MCF 10A (cell line): ENCODE data around the gene LRRK1. TPM values are rescaled to one million over a fixed set of nuclear protein-coding genes. Genes with fewer than 3 reads are reported as not detected.

ENCODE experiments used
- BruUV-seq: library from RNA; stranded (reverse); fragments of 400-500 nt; replicated peaks from 2 replicates; lab custom pipeline; 2021; lab: Mats Ljungman, UMichigan
- CTCF ChIA-PET: fragments of 300-600 bp; sonication (Branson Sonifier 250); formaldehyde crosslinking; extraction: SDS; loops from one replicate; lab custom pipeline; 2021; ENCODE audit warnings: antibody characterized with exemption, inconsistent platforms; lab: Yijun Ruan, JAX
- POLR2A ChIA-PET: fragments of 300-600, 350-650 bp; sonication (Branson Sonifier 250); formaldehyde crosslinking; extraction: SDS; loops from one replicate; lab custom pipeline; 2020; ENCODE audit warnings: antibody characterized with exemption, inconsistent platforms; lab: Yijun Ruan, JAX
- DNase-seq: peaks from one replicate; pipeline ENCODE4 v3.0.0-alpha.2; 2018; ENCODE audit not compliant: unreplicated experiment
- H3K27ac Mint-ChIP-seq: one replicate; pipeline ENCODE4 v1.8.0; 2022; ENCODE audit warnings: mild to moderate bottlenecking, low read depth, mixed read lengths; ENCODE audit not compliant: unreplicated experiment
- H3K27me3 Mint-ChIP-seq: one replicate; pipeline ENCODE4 v1.8.0; 2022; ENCODE audit warnings: mixed read lengths; ENCODE audit not compliant: insufficient read depth, unreplicated experiment
- H3K36me3 Mint-ChIP-seq: one replicate; pipeline ENCODE4 v1.8.0; 2022; ENCODE audit warnings: mild to moderate bottlenecking, moderate library complexity, mixed read lengths; ENCODE audit not compliant: insufficient read depth, unreplicated experiment
- H3K4me1 Mint-ChIP-seq: one replicate; pipeline ENCODE4 v1.8.0; 2022; ENCODE audit warnings: mixed read lengths; ENCODE audit not compliant: insufficient read depth, unreplicated experiment
- H3K4me3 Mint-ChIP-seq: one replicate; pipeline ENCODE4 v1.8.0; 2022; ENCODE audit warnings: mild to moderate bottlenecking, moderate library complexity, mixed read lengths; ENCODE audit not compliant: unreplicated experiment
- H3K9me3 Mint-ChIP-seq: one replicate; pipeline ENCODE4 v1.8.0; 2022; ENCODE audit warnings: mixed read lengths; ENCODE audit not compliant: unreplicated experiment
- CTCF ChIP-seq: fragments of 200-600 bp; IDR thresholded peaks from one replicate; pipeline ENCODE4 v1.8.0; 2022; ENCODE audit warnings: antibody characterized with exemption, mild to moderate bottlenecking; ENCODE audit not compliant: unreplicated experiment
- intact Hi-C: fragments of 100-400 bp; cut with micrococcal nuclease; formaldehyde crosslinking; loops from 2 replicates; pipeline ENCODE4 v1.14.1; 2022
- total RNA-seq: library from RNA; stranded (reverse); gene quantifications from 2 replicates; pipeline ENCODE4 v1.2.3, GENCODE V29; 2022

LRRK1 gene
- total RNA-seq, 1 experiment from 2014 or later, result 15.4 TPM

- BruUV-seq, result no TSS peak
- Mint-ChIP-seq H3K27ac (peak overlapping the region; percentile 69), H3K27me3 (no peaks in the 10 kb centered on the region), H3K4me3 (peak overlapping the region; percentile 73), H3K4me1 (peaks cover 19% of the 10 kb centered on the region), H3K9me3 (no peaks in the 10 kb centered on the region), H3K36me3 (peaks cover 4% of the 10 kb centered on the region)
- intact Hi-C loops, result loop anchor here (5.0 kb wide), 3 partner anchors 42 to 338 kb away; partner anchors contain the start of gene ALDH1A3
- ChIA-PET POLR2A (interaction anchor here (0.5 to 2.7 kb wide), 5 partner anchors 197 to 348 kb away, joined by 3 to 12 read pairs (median 4); partner anchors contain the start of genes ASB7 and LINS1), CTCF (interaction anchor here (0.8 to 7.2 kb wide), 5 partner anchors 10 to 210 kb away, joined by 3 to 98 read pairs (median 4); no protein-coding TSS in a partner anchor)
- peak; percentile 45 for DNase-seq
- no peak for TF ChIP-seq CTCF
These were observed 586 bp downstream of the LRRK1 start for GRCh38 chr15:100919481-100920405.

GRCh38 chr15:100920516-100921135 is 1.5 kb downstream of the LRRK1 start:
- ChIA-PET CTCF (interaction anchor here (0.6 to 7.2 kb wide), 8 partner anchors 9 to 569 kb away, joined by 3 to 98 read pairs (median 3); no protein-coding TSS in a partner anchor), POLR2A (interaction anchor here (0.5 to 2.7 kb wide), 3 partner anchors 198 to 329 kb away, joined by 3 to 12 read pairs (median 3); partner anchors contain the start of genes ASB7 and LINS1)
- TF ChIP-seq CTCF, result no peak
- no peaks in the 10 kb centered on the region for H3K27me3 Mint-ChIP-seq
- peaks cover 19% of the 10 kb centered on the region for H3K4me1 Mint-ChIP-seq
- H3K27ac Mint-ChIP-seq, result no peak overlapping the region
- H3K4me3 Mint-ChIP-seq, result peak overlapping the region; percentile 73
- intact Hi-C loops, result no loop called here
- H3K9me3 Mint-ChIP-seq, result no peaks in the 10 kb centered on the region
- H3K36me3 Mint-ChIP-seq, result peaks cover 10% of the 10 kb centered on the region
- DNase-seq, result no peak
- TSS peak; percentile 33 for BruUV-seq

- POLR2A ChIA-PET, result no interaction called here
- Mint-ChIP-seq H3K4me3 (no peak overlapping the region), H3K27me3 (no peaks in the 10 kb centered on the region), H3K9me3 (no peaks in the 10 kb centered on the region), H3K4me1 (peaks cover 19% of the 10 kb centered on the region), H3K36me3 (peaks cover 17% of the 10 kb centered on the region), H3K27ac (peak overlapping the region; percentile 44)
- CTCF ChIA-PET, result interaction anchor here (0.5 to 1.0 kb wide), 3 partner anchors 12 to 87 kb away, joined by 3 to 4 read pairs (median 4); no protein-coding TSS in a partner anchor
- BruUV-seq, result no TSS peak
- no peak for DNase-seq
- intact Hi-C loops, result no loop called here
- no peak for TF ChIP-seq CTCF
These were observed 3.3 kb downstream of the LRRK1 start for GRCh38 chr15:100922192-100923040.
